HG02981 (cell line): Measurements from ENCODE around the gene RPGRIP1L.

ENCODE experiments used
- ATAC-seq: cut with Tn5 transposase; IDR thresholded peaks from one replicate; pipeline ENCODE4 v1.9.1; 2021; ENCODE audit warnings: mild to moderate bottlenecking, moderate library complexity; ENCODE audit not compliant: unreplicated experiment

Gene RPGRIP1L

DNA sequence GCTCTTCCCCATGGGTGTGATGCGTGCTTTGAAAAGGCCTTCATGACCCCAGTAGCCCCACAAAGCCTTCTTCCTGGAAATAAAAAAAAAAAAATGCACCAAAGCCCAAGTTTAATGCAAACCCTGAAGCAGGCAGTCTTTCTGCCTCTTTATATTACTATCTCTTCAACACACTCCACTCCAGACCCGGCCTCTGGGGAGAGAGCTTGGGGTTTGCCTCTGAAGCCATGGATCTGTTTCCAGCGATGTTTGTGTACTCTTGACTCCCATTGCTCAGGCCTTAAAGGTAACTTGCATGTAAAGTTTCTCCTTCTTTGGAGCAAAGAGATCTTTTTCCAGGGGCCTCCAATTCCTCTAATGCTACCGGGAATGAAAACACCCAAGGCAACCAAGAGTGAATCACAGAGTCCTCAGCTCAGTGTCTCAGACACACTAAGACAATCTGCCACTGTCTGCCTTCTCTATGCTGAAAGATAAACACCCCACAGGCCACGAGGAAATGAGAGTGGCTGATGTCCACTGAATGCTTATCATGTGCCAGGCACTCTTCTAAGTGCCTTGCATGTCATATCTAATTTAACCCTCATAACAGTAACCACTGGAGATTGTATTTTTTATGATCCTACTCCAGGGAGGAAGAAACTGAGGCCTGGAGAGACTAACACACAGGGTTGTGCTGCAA, 144.2 kb downstream of the RPGRIP1L start:
- ATAC-seq = no peak

DNA sequence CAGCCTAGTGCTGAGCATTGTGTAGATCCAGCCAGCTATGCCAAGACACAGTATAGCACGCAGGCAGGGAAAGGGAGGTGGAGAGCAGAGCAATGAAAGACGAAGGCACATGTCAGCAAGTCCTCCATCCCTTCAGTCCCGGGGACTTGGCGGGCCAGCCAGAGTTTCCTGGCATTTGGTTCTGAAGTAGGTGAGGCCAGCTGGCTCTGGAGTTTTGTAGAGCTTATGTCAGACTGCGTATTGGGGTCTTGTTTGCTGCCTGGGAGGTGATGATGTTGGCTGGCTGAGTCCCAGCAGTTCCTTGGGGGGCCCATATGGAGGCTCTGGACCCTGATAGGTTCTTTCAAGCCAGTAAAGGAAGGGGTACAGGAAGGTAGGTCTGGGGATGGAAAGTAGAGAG, 144.9 kb downstream of the RPGRIP1L start:
- no peak for ATAC-seq

- no peak for ATAC-seq
Measured at GRCh38 chr16:53556521-53556920, 147.1 kb downstream of the RPGRIP1L start.

DNA sequence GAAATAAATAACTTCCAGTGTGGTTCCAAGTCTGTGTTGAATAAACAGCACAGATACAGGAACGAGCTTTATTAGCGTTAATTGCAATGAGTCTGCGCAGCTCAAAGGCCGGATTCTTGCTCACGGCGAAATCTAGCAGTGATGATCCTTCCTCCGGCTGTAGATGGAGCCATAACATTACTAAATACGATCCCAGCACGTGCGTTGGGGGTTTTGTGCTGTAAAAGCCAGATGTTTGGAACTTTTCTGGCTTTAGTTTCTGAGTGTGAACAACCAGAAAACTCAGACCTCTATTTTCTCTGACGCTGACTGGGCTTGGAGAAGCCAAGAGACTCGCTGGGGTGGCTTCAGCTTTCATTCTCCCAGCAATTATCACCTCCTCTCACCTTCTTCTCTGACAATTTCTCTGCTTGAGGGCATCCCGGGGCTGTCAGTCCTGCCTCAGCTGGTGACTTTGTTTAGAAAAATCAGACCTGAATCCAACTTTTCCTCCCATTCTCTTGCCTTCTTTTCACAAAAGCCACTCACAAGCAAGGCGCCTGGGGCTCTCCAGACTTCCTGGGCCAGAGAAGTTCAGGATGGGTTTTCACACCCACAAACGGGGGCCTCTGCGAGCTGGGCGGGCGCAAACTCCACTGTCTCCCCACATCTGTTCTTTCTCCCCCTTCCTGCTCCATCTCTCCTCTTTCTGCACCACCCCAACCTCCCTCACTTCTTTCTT, 153.5 kb downstream of the RPGRIP1L start:
- no peak for ATAC-seq
